Kidney glomerular epithelial cell (primary cell): Measurements from ENCODE around the gene COL26A1.
"Not testable (repeated sequence)": the region's sequence is repeated elsewhere in the genome, so short reads cannot be mapped to it uniquely, and the experiment has no call there.

ENCODE experiments used
- DNase-seq: peaks from one replicate; lab custom pipeline; 2025; lab: John Stamatoyannopoulos, UW

The COL26A1 gene

DNA sequence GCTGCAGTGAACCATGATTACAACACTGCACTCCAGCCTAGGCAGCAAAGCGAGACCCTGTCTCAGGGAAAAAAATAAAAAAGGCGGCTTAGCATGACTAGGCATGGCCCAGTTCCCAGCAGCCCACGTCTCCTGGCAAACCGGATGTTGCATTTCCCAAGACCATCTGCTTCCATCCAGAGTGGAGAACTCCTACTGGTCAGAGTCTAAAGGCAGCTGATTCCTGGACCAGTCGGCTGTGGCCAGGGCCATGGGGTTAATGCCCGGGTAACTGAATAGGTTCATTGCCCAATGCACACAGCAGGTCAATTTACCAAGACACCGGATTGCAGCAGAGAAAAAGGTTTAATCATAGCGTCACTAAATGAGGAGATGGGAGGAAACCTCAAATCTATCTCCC, 133.3 kb downstream of the COL26A1 start:
- no peak for DNase-seq

DNA sequence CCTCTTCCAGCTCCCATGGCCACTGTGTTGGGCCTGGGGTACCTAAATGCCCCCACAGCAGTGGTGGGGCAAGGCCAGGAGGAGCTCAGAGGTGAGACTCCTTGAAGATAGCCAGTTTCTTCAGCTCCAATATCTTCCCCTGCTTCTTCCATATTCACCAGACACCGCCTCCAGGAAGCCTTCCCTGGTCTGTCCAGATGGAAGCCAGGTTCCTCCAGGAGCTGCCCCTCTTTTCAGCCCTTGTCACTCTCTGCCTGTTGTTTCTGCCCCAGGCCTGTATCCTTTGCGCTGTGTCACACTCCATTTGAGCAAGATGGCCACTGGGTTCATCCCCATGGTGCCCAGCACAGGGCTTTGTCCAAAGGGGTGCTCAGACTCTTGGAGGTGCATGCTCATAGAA, 138.7 kb downstream of the COL26A1 start:
- no peak for DNase-seq

DNA sequence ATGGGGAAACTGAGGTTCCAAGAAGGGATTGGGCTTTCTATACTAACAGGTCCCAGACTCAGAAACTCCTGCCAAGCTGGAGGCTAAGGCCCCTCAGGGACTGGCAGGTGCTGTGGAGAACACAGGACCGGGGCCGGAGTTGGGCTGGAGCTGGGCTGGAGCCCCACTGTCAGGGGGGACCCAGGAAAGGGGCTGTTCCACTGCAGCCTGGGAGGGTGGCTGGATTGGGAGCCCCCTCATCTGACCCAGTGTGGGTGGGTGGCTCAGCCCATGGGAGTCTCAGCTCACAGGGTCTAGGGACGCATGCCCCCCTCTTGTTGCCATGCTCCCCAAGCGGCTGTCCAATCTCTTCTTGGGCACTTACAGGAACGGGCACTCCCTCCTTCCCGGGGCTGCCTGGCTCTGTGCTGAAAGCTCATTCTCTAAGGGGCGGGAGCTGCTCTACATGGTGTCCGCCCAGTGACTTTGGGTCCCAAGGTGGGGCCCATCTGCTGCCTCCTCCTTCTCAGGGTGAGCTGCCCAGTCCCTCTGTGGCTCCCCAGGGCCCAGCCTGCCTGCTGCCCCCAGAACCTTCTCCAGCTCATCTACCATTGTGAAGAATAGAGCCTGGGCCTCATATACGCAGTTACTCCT, 139.9 kb downstream of the COL26A1 start:
- DNase-seq, result no peak

DNA sequence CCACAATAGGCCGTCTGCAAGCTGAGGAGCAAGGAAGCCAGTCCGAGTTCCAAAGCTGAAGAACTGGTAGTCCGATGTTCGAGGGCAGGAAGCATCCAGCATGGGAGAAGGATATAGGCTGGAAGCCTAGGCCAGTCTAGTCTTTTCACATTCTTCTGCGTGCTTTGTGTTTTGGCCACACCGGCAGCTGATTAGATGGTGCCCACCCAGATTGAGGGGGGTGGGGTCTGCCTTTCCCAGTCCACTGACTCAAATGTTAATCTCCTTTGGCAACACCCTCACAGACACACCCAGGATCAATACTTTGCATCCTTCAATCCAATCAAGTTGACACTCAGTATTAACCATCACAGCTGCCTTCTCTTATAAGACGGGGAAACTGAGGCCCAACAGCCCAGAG, 142.8 kb downstream of the COL26A1 start:
- not testable (repeated sequence) for DNase-seq

DNA sequence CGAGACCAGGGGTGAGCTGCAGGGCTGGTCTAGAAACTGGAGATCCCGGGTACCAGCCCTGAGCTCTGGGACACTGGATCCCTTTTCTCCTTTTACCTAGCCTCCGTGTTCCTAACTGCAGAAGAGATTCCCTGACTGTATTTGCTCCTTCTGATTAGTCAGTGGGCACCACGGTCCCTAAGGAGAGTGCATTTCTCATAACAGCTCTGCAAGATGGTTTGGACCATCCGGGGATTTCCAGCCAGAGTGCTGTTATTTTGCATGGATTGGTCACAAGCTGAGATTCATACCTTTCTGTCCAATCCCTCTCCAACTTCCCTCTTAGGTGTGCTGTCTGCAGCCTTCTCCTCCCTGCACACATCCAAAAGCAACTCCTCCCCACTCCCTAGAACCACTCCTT, 143.9 kb downstream of the COL26A1 start:
- no peak for DNase-seq

DNA sequence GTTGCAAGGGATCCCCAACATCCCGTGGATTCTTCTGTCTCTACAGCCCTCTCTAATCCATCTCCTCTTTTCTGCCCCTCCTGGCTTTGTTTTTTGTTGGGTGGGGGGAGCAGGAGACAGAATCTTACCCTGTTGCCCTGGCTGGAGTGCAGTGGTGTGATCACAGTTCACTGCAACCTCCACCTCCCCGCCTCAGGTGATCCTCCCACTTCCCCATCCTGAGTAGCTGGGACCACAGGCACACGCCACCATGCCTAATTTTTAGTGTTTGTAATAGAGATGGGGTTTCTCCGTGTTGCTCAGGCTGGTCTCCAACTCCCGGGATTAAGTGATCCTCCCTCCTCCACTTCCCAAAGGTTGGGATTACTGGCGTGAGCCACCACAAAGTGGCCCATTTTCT, 144.7 kb downstream of the COL26A1 start:
- DNase-seq, result no peak

DNA sequence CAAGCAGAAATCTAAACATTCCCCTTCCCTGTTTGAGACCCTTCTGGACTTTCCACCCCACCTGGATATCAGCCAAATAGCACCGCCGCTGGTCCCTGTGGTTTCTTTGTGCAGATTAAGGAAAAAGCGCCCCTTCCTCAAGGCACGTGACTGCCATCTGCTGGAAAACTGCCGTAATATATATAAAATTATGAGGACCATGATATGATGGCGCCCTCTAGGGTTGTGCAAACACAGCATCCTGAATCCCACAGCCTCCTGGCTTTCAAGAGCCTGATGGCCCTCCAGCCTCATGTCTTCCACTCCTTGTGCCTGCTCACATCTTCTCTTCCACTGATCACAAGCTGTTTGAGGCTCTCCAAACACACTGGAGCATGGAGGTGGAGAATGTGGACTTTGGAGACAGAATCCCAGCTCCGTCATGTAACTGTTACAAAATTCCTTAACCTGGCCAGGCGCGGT, 145.1 kb downstream of the COL26A1 start:
- peak; percentile 77 for DNase-seq

DNA sequence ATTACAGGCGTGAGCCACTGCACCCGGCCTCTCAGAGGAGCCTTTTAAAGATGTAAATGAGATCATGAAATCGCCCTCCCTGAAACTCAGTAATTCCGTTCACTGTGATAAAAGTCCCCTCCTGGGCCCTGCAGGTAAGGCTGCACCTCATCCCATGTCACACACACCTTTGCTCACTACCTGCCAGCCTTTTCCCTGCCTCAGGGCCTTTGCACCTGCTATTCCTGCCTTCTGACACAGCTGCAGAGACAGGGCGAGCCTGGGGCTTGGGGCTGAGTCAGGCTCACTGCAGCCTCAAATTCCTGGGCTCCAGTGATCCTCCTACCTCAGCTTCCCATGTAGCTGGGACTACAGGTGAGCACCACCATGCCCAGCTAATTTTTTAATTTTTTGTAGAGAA, 147.6 kb downstream of the COL26A1 start:
- DNase-seq, result no peak

DNA sequence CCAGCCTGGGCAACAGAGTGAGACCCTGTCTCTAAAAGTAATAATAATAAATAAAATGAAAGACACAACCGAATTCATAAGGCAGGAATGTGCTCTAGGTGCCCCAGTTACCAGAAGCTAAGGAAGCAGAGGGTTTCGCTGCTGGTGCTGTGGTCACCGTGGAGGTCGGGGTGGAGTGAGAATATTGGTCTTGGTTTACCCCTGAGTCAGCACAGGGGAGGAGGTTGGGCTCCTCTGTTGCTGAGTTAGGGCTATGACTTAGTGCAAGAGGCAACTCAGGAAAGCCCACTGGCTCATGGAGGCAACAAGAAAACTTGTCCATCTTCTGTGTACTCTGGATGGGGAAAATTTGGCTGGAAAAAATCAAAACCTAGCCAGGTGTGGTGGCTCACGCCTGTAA, 149.3 kb downstream of the COL26A1 start:
- DNase-seq, result no peak

DNA sequence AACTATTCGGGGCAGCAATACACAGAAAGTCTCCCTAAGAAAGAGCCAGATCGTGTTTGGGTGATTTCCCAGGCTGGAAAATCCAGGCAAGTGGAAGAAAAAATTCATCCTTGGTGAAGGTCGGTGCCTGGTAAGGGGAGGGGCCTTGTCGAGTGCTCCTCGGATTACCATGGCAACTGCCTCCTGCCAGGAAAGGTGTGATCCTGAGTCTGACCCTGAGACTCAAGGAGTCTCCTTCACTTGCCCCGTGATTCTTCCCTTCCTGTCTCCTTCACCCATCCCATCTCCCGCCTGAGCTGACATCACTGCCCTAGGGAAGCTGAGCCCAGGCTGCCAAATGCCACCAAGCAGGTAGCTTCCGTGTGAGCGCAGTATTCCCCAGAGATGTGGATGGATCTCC, 154.2 kb downstream of the COL26A1 start:
- no peak for DNase-seq

DNA sequence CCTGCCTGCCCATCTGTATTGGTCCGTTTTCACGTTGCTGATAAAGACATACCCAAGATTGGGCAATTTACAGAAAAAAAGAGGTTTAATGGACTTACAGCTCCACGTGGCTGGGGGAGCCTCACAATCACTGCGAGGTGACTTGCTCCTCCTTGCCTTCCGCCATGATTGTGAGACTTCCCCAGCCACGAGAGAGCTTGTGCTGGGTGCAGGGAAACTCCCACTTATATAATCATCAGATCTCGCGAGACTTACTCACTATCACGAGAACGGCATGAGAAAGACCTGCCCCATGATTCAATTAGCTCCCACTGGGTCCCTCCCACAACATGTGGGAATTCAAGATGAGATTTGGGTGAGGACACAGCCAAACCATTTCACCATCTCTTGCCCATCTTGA, 154.6 kb downstream of the COL26A1 start:
- DNase-seq, result no peak

DNA sequence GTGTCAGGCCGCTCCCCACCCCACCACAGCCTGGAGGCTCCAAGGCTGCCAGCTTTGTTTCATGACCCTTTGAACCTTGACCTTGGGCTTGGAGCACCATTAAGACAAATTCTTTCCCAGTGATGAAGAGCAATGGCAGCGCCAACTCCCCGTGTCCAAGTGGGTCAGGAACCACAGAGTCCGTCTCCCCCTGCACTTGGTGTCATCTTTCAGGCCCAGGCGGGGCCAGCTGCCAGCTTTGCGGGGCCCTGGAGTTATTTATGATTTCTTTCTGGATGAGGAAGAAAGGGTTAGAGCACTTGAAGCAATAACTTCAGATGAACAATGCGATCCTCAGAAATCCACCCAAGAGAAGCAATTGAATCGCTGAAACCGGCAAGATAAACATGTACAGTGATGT, 155.7 kb downstream of the COL26A1 start:
- DNase-seq, result no peak

DNA sequence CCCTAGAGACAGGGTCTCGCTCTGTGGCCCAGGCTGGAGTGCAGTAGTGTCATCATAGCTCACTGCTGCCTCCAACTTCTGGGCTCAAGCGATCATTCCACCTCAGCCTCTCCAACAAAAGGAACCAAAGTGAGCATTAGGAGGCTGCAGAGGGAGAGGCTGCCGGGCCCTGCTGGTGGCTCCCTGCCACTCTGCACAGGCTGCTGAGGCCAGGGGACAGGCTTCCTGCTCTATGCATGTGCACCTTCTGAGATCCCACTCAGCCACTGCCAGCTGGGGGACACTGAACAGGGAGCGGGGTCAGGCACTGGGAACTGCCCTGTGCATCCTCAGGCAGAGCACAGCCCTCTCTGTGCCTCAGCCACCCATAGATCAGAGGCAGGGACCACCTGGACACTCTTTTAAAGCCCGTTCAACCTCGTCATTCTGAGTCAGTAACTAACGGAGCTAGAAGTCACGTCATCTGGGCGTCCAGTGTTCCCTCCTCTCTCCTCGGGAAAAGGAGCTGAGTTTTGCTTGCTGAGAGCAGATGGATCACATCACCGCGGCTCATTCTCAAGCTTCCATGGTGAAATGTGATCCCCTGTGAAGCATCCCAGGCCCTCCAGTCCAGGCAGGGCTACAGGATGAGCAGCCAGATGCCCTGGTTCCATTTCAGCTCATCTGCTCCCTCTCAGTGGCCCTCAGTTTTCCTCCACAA, 156.8 kb downstream of the COL26A1 start:
- no peak for DNase-seq

DNA sequence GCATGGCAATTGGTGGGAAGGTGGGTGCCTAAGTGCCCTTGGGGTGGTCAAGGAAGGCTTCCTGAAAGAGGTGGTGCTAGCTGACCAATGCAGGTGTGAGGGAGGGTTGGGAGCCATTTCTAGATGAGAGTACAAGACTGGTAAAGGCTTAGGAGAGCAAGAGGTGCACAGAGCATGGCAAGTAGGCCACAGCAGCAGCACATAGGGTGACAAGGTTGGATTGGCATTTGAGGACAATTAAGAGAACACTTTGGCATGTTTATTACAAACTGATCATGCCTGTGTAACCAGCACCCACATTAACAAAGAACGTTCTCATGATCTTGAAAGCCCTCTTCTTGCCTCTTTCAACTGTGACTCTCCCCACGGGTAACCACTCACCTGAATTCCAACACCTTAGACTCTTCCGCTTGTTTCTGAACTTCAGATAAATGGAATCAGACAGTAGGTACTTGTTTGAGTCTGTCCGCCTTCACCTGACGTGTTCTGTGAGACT, 158.8 kb downstream of the COL26A1 start:
- DNase-seq, result no peak

DNA sequence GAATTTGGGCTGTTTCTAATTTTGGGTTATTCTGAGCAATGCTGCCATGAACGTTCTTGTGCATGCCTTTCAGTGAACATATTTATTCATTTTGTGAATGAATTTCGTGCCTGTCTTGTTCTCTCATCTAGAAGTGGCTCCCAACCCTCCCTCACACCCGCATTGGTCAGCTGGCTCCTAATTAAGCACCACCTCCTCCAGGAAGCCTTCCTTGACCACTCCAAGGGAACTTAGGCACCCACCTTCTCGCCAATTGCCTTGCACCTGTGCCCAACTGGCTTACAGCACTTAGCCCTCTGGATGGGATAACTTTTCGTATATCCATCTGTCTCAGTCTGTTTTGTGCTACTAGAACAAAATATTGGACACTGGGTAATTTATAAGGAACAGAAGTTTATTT, 159.3 kb downstream of the COL26A1 start:
- no peak for DNase-seq

DNA sequence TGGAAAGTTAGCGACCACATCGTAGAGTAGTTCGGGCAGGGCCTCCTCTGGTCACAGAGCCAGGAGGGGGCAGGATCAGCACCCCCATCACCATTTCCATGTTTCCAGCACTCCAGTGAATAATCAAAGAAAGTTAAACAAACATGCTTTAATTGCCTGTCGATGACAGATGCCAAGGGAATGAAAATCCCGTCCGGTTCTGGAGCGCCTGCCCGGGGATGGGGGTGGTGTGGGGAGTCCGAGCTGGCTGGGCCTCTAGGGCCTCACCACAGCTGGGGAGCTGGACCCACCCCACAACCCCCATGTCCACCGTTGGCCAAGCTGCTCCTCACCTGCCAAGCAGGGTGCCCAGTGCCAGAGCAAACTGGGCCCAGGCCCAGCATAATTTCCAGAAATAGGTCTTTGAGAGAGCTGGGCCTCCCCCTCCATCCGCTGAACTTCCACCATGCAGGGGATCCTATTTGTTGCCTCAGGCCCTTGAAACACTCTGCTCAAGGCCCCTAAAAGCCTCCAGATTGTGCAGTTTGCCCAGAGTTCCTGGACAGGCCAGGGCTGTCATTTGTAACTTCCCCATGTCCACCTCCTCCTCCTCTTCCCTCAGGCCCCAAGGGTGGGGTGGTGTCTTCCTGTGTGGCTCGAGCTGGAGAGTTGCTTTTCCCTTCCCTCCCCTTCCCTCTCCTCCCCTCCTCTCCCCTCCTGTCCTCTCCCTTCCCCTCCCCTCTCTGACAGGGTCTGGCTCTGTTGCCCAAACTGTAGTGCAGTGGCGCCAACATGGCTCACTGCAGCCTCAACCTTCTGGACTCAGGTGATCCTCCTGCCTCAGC, 165.4 kb downstream of the COL26A1 start:
- DNase-seq, result no peak

DNA sequence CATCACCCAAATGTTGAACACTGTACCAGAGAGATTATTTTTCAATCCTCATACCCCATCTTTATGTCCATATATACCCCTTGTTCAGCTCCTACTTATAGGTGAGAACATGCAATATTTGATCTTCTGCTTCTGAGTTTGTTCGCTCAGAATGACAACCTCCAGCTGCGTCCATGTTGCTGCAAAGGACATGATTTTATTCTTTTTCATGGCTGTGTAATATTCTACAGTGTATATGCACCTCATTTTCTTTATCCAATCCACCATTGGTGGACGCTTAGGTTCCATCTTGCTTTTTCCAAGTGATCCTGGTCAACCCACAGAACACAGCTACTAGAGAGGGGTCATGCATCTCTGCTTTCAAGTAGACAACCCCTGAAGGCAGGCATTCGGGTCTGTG, 166.9 kb downstream of the COL26A1 start:
- no peak for DNase-seq

DNA sequence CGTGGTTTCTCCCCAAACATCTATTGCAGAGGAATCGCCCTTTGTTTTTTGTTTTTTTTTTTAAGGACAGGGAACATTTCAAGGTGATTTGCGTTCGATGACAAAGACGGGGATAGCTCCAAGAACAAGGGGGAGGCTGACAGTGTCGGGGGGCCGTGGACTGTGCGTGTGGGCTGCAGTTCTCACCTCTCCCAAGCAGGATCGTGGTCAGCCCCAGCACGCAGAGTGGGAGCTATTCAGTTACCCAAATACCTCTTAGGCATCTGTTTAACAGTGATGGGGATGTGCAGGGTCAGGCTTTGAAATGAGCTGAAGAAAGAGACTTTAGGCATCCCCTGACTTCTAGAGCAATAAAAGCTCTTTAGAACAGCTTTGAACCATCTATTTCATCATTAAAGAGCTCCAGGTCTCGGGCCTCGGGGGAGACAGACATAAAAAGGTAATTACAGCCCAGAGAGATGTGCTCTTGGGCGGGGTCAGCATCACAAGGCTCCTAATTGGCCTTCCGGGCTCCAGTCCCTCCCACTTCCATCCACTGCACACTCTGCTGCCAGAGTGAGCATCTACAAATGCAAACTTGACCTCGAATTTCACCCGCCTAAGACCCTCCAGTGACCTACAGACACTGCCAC, 169.2 kb downstream of the COL26A1 start:
- DNase-seq, result no peak

DNA sequence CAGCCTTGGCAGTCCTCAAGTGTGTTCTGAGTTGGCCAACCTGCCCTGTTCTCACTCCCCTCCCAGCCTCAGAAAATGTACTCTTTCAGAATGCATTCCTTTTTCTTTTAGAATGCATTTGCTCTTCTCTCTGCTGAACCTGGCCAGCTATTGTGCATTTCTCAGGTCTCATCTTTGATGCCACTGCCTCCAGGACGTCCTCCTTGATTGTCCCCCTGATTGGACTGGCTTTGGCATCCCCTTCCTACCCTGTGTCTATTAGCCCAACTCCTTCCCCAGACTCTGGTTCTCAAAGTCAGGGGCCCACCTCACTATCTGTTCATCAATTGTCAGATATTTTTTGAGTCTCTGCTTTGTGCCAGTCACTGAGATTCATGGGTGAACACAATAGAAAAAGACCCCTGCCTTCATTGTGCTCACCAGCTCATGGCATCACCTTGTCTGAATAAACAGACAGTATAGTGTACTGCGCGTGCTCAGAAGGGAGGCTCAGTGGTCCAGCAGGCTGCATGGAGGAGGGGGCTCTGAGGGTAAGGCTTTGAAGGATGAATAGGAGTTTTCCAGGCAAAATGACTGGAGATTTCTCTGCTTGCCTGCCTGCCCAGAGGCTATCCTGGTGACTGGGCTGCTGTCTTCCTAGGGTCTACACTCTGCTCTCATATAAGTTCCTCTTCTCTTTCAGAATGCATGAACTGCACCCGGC, 169.9 kb downstream of the COL26A1 start:
- no peak for DNase-seq

DNA sequence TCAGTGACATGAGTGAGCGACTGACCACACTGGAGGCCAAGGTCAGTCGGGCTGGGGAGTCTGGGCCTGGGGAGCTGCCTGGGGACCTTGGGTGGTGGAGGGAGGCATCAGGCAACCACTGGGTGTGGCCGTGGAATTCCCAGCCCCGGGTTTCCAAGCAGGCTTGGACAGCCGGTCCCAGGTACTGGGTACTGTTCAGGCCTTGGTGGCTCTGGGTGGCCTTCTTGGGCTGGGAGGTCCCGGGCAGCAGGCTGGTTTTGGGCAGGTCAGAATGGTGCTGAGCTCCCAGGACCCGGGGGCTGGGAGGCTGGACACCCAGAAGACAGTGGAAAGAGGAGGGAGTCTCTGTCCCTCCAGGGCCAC, 170.4 kb downstream of the COL26A1 start:
- no peak for DNase-seq

DNA sequence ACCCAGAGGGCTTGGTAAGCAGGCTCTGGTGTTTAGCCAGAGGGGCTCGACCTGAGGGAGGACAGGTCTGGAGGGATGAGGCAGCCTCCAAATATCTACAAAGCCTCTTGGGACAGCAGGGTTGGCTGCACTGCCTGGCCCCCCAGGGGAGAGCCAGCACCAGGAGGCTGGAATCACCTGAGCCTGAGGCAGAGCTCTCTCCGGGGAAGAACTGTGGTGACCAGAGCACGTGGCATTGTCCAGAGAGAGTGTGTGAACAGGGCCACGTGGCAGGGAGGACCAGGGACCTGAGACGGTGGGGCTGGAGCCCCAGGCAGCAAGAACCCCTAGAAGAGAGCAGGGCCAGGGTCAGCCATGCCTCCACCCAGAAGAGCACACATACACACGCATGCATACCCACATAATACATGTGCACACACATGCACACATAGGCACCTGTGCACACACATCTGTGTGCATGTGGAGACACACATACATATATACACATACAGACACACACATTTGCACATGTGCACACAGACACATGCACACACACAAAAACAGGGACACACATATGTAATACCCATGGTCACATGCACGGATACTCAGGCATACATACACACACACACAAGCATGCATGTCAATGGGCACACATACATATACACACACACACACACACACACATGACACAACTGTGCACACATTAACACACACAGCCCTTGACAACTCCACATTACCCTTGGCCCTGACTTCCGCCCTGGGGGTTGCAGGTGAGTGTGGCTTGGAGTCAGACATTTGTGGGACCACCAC, 171.5 kb downstream of the COL26A1 start:
- no peak for DNase-seq
